HUES48 (cell line): ENCODE results near the gene TCF12.

Experiments
- H3K27ac ChIP-seq: one replicate; pipeline ENCODE4 v1.7.0; 2013; ENCODE audit warnings: low read depth, low read length, inconsistent platforms
- H3K27me3 ChIP-seq: 2 replicates; pipeline ENCODE4 v1.6.1; 2013; ENCODE audit warnings: mild to moderate bottlenecking, low read length; ENCODE audit not compliant: control insufficient read depth, insufficient read depth
- H3K36me3 ChIP-seq: 2 replicates; pipeline ENCODE4 v1.6.1; 2013; ENCODE audit warnings: low read length; ENCODE audit not compliant: control insufficient read depth, insufficient read depth
- H3K4me1 ChIP-seq: 2 replicates; pipeline ENCODE4 v1.6.1; 2013; ENCODE audit warnings: mild to moderate bottlenecking, low read length; ENCODE audit not compliant: control insufficient read depth, insufficient read depth
- H3K4me3 ChIP-seq: 2 replicates; pipeline ENCODE4 v1.5.1; 2013; ENCODE audit warnings: mild to moderate bottlenecking, low read depth, low read length
- H3K9ac ChIP-seq: 2 replicates; pipeline ENCODE4 v1.6.1; 2013; ENCODE audit warnings: mild to moderate bottlenecking, low read depth, low read length, moderate library complexity
- H3K9me3 ChIP-seq: 2 replicates; pipeline ENCODE4 v1.6.1; 2013; ENCODE audit warnings: low read length; ENCODE audit not compliant: control insufficient read depth, insufficient read depth

TCF12 gene

GRCh38 chr15:57193161-57193560 lies 274.7 kb downstream of the TCF12 start:
- Histone ChIP-seq H3K36me3 (peaks cover 18% of the 10 kb centered on the region), H3K27me3 (no peaks in the 10 kb centered on the region), H3K4me1 (peaks cover 19% of the 10 kb centered on the region), H3K4me3 (no peak overlapping the region), H3K27ac (no peak overlapping the region), H3K9ac (no peak overlapping the region), H3K9me3 (no peaks in the 10 kb centered on the region)

- H3K4me1 ChIP-seq, result peaks cover 39% of the 10 kb centered on the region
- H3K9me3 ChIP-seq, result no peaks in the 10 kb centered on the region
- H3K4me3 ChIP-seq, result no peak overlapping the region
- H3K27ac ChIP-seq, result no peak overlapping the region
- peaks cover 18% of the 10 kb centered on the region for H3K36me3 ChIP-seq
- H3K27me3 ChIP-seq, result no peaks in the 10 kb centered on the region
- H3K9ac ChIP-seq, result no peak overlapping the region
These were observed 276.9 kb downstream of the TCF12 start for GRCh38 chr15:57195326-57195725.

DNA sequence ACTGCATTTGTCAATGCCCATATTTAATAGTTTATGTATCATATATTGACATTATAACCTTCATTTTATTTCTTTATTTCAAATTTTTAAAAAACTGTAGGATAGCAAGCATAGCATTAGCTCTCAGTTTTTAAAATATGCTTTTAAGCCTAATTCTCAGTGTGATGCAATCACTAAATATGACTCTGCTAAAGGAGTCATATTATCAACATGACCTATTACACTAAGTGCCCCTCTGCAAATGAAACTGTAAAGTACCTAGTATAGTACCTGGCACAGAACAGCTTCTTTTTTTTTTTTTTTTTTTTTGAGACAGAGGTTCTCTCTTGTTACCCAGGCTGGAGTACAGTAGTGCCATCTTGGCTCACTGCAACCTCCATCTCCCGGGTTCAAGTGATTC lies 278.4 kb downstream of the TCF12 start:
- H3K9me3 ChIP-seq, result no peaks in the 10 kb centered on the region
- H3K27me3 ChIP-seq, result no peaks in the 10 kb centered on the region
- H3K9ac ChIP-seq, result no peak overlapping the region
- peaks cover 46% of the 10 kb centered on the region for H3K4me1 ChIP-seq
- H3K4me3 ChIP-seq, result no peak overlapping the region
- H3K36me3 ChIP-seq, result peaks cover 18% of the 10 kb centered on the region
- H3K27ac ChIP-seq, result peak overlapping the region; percentile 91

DNA sequence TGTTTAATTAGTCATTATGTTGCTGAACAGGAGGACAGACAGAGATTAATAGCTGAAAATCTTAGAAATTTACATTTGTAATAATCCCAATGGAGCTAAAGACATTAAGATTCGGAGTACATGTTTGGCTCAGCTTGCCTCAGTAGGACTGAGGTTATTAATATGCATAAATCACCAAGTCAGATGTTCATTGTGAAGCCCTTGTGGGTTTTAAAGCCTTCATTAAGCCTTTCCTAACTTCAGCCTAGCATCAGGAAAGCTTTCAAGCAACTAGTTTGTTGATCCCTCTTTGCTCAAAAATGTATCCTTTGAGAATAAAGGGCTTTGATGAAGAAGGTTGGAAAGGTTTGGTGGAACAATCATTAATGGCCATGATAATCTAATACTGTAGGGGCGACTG lies 279.7 kb downstream of the TCF12 start:
- H3K9me3 ChIP-seq, result no peaks in the 10 kb centered on the region
- no peak overlapping the region for H3K9ac ChIP-seq
- H3K27ac ChIP-seq, result peak overlapping the region; percentile 91
- peaks cover 7% of the 10 kb centered on the region for H3K36me3 ChIP-seq
- H3K4me3 ChIP-seq, result peak overlapping the region; percentile 24
- no peaks in the 10 kb centered on the region for H3K27me3 ChIP-seq
- H3K4me1 ChIP-seq, result peaks cover 46% of the 10 kb centered on the region

DNA sequence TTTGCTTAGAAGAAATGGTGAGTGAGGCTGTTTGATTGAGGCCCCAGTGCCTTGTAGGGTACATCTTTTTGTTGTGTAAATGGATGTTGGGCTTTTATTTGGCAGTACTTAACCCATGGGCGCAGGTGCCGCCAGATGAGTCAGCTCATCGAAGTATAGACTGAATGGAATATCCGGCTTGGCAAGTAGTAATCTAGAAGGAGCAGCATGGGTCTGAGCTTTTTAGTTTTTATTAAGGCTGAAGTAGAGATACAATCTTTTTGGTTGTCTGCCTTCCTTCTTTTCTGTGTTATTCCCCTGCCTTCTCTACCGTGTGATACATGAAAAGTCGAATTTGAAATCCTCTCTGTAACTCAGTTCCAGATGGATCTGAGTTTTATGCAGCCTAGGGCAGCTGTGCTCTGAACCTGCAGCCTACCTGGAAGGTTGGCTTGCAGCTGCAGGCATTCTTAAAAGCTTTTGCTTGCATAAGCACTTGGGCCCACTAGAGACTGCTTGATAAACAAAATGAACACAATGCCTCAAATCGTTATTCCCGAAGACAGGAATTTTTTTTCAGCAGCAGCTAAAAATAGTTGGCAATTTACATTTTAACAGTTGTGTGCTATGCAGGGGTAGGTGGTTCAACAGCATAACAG lies 280.3 kb downstream of the TCF12 start:
- Histone ChIP-seq H3K4me3 (peak overlapping the region; percentile 44), H3K9ac (peak overlapping the region; percentile 69), H3K4me1 (peaks cover 46% of the 10 kb centered on the region), H3K27ac (peak overlapping the region; percentile 91), H3K27me3 (no peaks in the 10 kb centered on the region), H3K36me3 (peaks cover 5% of the 10 kb centered on the region), H3K9me3 (no peaks in the 10 kb centered on the region)

GRCh38 chr15:57201578-57201977 lies 283.1 kb downstream of the TCF12 start:
- Histone ChIP-seq H3K4me3 (no peak overlapping the region), H3K27ac (no peak overlapping the region), H3K27me3 (no peaks in the 10 kb centered on the region), H3K4me1 (peaks cover 45% of the 10 kb centered on the region), H3K9ac (no peak overlapping the region), H3K9me3 (no peaks in the 10 kb centered on the region), H3K36me3 (no peaks in the 10 kb centered on the region)

DNA sequence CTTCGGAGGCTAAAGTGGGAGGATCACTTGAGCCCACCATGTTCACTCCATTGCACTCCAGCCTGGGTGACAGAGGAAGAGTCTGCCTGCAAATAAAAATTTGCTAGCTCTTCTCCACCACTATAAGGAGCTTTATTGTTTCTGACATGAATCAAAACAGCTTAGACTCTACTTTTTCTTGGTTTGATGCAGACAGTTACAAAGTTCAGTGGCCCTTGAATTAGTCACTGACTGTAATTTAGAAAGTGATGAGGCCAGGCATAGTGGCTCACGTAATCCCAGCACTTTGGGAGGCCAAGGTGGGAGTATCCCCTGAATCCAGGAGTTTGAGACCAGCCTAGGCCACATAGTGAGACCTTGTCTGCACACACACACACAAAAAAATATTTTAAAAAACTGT lies 285.5 kb downstream of the TCF12 start:
- Histone ChIP-seq H3K9me3 (no peaks in the 10 kb centered on the region), H3K27ac (no peak overlapping the region), H3K36me3 (no peaks in the 10 kb centered on the region), H3K4me1 (peaks cover 25% of the 10 kb centered on the region), H3K9ac (no peak overlapping the region), H3K27me3 (no peaks in the 10 kb centered on the region), H3K4me3 (no peak overlapping the region)

- H3K27ac ChIP-seq, result no peak overlapping the region
- H3K4me3 ChIP-seq, result no peak overlapping the region
- no peaks in the 10 kb centered on the region for H3K27me3 ChIP-seq
- H3K4me1 ChIP-seq, result peaks cover 12% of the 10 kb centered on the region
- no peak overlapping the region for H3K9ac ChIP-seq
- H3K36me3 ChIP-seq, result no peaks in the 10 kb centered on the region
- no peaks in the 10 kb centered on the region for H3K9me3 ChIP-seq
These were observed 286.8 kb downstream of the TCF12 start for GRCh38 chr15:57205027-57205855.

DNA sequence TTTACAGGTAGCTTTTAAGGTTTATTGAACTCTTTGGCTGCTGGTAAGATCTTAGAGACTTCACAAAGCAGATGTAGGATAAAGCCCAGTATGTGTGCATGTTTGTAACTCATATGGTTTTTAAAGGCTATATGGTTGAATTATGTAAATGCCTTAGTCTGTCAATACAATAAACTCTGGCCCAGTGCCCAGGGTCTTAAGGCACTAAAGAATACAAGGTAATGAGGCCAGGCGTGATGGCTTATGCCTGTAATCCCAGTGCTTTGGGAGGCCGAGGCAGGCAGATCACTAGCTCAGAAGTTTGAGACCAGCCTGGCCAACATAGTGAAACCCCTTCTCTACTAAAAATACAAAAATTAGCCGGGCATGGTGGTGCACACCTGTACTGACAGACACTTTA lies 287.6 kb downstream of the TCF12 start:
- Histone ChIP-seq H3K36me3 (no peaks in the 10 kb centered on the region), H3K9ac (no peak overlapping the region), H3K4me3 (no peak overlapping the region), H3K27ac (no peak overlapping the region), H3K4me1 (peaks cover 4% of the 10 kb centered on the region; the same call in 1 of the 2 replicates), H3K9me3 (no peaks in the 10 kb centered on the region), H3K27me3 (no peaks in the 10 kb centered on the region)

GRCh38 chr15:57213862-57214261 lies 295.4 kb downstream of the TCF12 start:
- H3K27ac ChIP-seq, result peak overlapping the region; percentile 8
- H3K9ac ChIP-seq, result no peak overlapping the region
- H3K4me3 ChIP-seq, result no peak overlapping the region
- H3K9me3 ChIP-seq, result no peaks in the 10 kb centered on the region
- H3K36me3 ChIP-seq, result no peaks in the 10 kb centered on the region
- H3K4me1 ChIP-seq, result peaks cover 34% of the 10 kb centered on the region
- no peaks in the 10 kb centered on the region for H3K27me3 ChIP-seq

DNA sequence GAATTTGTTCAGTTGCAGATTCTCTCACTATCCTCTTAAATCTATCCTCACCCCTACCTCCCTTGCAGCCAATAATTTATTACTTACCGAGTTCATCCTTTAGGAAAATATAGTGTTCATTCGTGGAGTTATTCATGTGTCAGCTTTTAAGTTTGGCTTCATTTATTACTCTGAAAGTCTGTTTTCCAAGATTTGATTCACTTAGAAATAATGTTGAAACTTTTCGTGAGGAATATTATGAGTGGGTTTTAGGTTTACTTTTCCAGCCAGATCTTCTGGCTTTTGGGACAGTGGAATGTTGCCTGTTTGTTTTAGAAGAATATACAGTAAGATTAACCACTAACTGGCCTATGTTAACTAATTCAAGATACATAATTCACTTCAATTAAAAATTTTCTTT lies 296.9 kb downstream of the TCF12 start:
- H3K27ac ChIP-seq, result no peak overlapping the region
- no peak overlapping the region for H3K4me3 ChIP-seq
- H3K9me3 ChIP-seq, result no peaks in the 10 kb centered on the region
- H3K36me3 ChIP-seq, result no peaks in the 10 kb centered on the region
- no peak overlapping the region for H3K9ac ChIP-seq
- H3K4me1 ChIP-seq, result peaks cover 45% of the 10 kb centered on the region
- no peaks in the 10 kb centered on the region for H3K27me3 ChIP-seq
